Subcutaneous adipose tissue (tissue), 4 donors: ENCODE data around the gene FAM222B. TPM values are rescaled to one million over a fixed set of nuclear protein-coding genes. Genes with fewer than 3 reads are reported as not detected.

Experiments used
- small RNA-seq: library from RNA; depleted of rRNA; stranded (forward); fragments of <200 nt; gene quantifications from one replicate; pipeline ENCODE3, GENCODE V24; 2016
- total RNA-seq, 4 donors: library from RNA; depleted of rRNA; stranded (reverse); fragments of >200 nt; gene quantifications; one replicate each; pipeline ENCODE4 v1.1.0, GENCODE V29; 2016
- TF ChIP-seq, protein P1 (sequence below): fragments of 450-650 bp; IDR thresholded peaks from one replicate; pipeline ENCODE4 v1.5.1; 2016; ENCODE audit warnings: low read depth, mild to moderate bottlenecking, control low read depth, antibody characterized with exemption, moderate library complexity

Gene FAM222B
- total RNA-seq, 4 donors from 2014 or later, result 6.6 to 30.0 (median 12.1) TPM

DNA sequence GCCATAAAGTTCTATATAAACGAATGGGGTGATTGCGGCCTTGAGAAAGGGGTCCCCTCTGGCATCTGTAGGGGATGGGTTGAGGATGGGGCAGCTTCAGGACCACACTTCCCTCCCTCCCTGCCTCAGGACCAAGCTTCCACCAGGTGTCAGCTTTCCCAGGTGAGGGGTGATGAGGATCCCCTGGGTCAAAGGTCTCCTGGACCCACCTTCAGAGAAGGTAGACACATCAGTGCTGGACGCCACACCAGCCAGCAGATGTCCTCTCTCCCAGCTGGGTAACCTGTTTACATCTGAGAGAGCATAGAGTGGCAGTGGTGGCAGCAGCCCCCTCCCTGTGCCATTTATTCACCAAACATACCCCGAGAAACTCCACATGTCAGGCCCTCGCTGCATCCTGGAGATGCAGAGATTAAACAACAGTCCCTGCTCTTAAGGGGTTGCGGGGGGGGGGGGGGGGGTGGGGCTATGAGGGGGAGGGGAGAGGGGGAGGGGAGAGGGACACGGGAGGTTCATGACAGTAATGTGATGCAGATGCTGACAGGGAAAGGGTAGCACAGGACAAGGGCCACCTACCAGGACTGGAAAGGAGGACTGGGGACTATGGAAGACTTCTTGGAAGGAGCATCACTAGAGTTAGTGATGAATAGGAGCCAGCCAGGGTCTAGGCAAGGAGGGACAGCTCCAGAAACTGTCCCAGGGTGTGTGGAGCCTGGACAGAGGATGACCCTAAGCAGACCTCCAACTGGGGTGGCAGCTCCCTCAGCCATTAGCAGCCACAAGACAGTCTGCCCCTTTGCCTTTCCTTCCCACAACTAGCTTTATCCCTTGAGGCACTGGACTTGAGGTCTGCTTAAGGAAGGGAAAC lies 135.9 kb downstream of the FAM222B start:
- TF ChIP-seq, protein P1, sequence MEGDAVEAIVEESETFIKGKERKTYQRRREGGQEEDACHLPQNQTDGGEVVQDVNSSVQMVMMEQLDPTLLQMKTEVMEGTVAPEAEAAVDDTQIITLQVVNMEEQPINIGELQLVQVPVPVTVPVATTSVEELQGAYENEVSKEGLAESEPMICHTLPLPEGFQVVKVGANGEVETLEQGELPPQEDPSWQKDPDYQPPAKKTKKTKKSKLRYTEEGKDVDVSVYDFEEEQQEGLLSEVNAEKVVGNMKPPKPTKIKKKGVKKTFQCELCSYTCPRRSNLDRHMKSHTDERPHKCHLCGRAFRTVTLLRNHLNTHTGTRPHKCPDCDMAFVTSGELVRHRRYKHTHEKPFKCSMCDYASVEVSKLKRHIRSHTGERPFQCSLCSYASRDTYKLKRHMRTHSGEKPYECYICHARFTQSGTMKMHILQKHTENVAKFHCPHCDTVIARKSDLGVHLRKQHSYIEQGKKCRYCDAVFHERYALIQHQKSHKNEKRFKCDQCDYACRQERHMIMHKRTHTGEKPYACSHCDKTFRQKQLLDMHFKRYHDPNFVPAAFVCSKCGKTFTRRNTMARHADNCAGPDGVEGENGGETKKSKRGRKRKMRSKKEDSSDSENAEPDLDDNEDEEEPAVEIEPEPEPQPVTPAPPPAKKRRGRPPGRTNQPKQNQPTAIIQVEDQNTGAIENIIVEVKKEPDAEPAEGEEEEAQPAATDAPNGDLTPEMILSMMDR, result no peak

Small RNAs within 50 kb of the gene (small RNA-seq; reads per million reads assigned to genes)
- gene RF00019 (0.49 reads per million), gene SNORD42A (not detected), gene SNORD42B (not detected), gene SNORD4A (not detected), gene SNORD4B (not detected)

Other genes starting within 250 kb of the FAM222B start
- gene SPAG5, start 243.8 kb downstream of the FAM222B start, total RNA-seq, result 1 to 10 TPM; 1.1 to 9.0 (median 4.7) TPM
- 10 to 100 TPM in 2 of 4 donors, 1 to 10 TPM in 2; 6.4 to 12.3 (median 9.7) TPM for gene RSKR, start 228.6 kb downstream of the FAM222B start, total RNA-seq
- 100 to 1,000 TPM in 2 of 4 donors, 10 to 100 TPM in 2; 90.7 to 148 (median 116) TPM for gene BLTP2, start 197.6 kb downstream of the FAM222B start, total RNA-seq
- gene SDF2, start 180.9 kb downstream of the FAM222B start, total RNA-seq, result 10 to 100 TPM; 37.4 to 43.7 (median 39.1) TPM
- 10 to 100 TPM; 52.2 to 69.5 (median 61.4) TPM for gene SUPT6H, start 180.6 kb downstream of the FAM222B start, total RNA-seq
- 1 to 10 TPM in 3 of 4 donors, not detected in 1; 2.0 to 8.5 (median 2.4) TPM for gene PROCA1, start 130.9 kb downstream of the FAM222B start, total RNA-seq
- 100 to 1,000 TPM in 1 of 4 donors, 10 to 100 TPM in 3; 43.0 to 133 (median 98.7) TPM for gene RAB34, start 124.9 kb downstream of the FAM222B start, total RNA-seq
- 100 to 1,000 TPM; 468 to 848 (median 543) TPM for gene RPL23A, start 122.8 kb downstream of the FAM222B start, total RNA-seq
- gene TLCD1, start 116.6 kb downstream of the FAM222B start, total RNA-seq, result 1 to 10 TPM in 3 of 4 donors, not detected in 1; 1.5 to 2.5 (median 1.6) TPM
- 1 to 10 TPM; 2.2 to 4.5 (median 2.9) TPM for gene NEK8, start 114.0 kb downstream of the FAM222B start, total RNA-seq
- 1 to 10 TPM; 2.5 to 8.3 (median 5.2) TPM for gene TRAF4, start 98.8 kb downstream of the FAM222B start, total RNA-seq
- 10 to 100 TPM; 22.7 to 34.2 (median 25.0) TPM for gene ERAL1, start 12.2 kb upstream of the FAM222B start, total RNA-seq
- 10 to 100 TPM; 48.1 to 76.1 (median 58.6) TPM for gene FLOT2, start 54.9 kb upstream of the FAM222B start, total RNA-seq
- 1 to 10 TPM; 2.1 to 3.6 (median 2.7) TPM for gene DHRS13, start 60.3 kb upstream of the FAM222B start, total RNA-seq
- 10 to 100 TPM; 22.0 to 38.1 (median 25.2) TPM for gene PHF12, start 108.7 kb upstream of the FAM222B start, total RNA-seq
- not detected for gene SEZ6, start 163.2 kb upstream of the FAM222B start, total RNA-seq
- 1 to 10 TPM in 3 of 4 donors, under 1 TPM in 1; 0.98 to 4.3 (median 1.5) TPM for gene PIPOX, start 200.4 kb upstream of the FAM222B start, total RNA-seq